ENCODE data around the gene MLX. TPM values are rescaled to one million over a fixed set of nuclear protein-coding genes. Genes with fewer than 3 reads are reported as not detected.

The MLX gene
- polyA plus RNA-seq, 3 donors: 35.1 to 38.2 (median 35.6) TPM

GRCh38 chr17:42573095-42573494 lies 6.2 kb downstream of the MLX start:
- DNase-seq: no peak

- DNase-seq: no peak
Measured at GRCh38 chr17:42574463-42574862, 7.6 kb downstream of the MLX start.

GRCh38 chr17:42577140-42577531 lies 10.2 kb downstream of the MLX start:
- no peak for DNase-seq

- DNase-seq: peak; percentile 94
Measured at GRCh38 chr17:42577532-42578281, 10.8 kb downstream of the MLX start, which contains the start of gene PSMC3IP. Gene PSMC3IP, minus strand, starts transcription at chr17:42577729. Its CDS starts 43 bp downstream, at chr17:42577686.

GRCh38 chr17:42578282-42578869 lies 11.5 kb downstream of the MLX start:
- DNase-seq: peak; percentile 81

- DNase-seq: no peak
Measured at GRCh38 chr17:42579794-42580551, 13.1 kb downstream of the MLX start.

- DNase-seq: no peak
Measured at GRCh38 chr17:42581744-42582270, 14.9 kb downstream of the MLX start.

- no peak for DNase-seq
Measured at GRCh38 chr17:42584880-42585279, 18.0 kb downstream of the MLX start.

GRCh38 chr17:42585353-42585752 lies 18.5 kb downstream of the MLX start:
- DNase-seq: no peak

- DNase-seq: no peak
Measured at GRCh38 chr17:42586514-42587230, 19.8 kb downstream of the MLX start.

- no peak for DNase-seq
Measured at GRCh38 chr17:42590886-42591285, 24.0 kb downstream of the MLX start.

GRCh38 chr17:42591411-42591810 lies 24.5 kb downstream of the MLX start:
- DNase-seq: no peak

- DNase-seq: no peak
Measured at GRCh38 chr17:42596386-42596785, 29.5 kb downstream of the MLX start.

GRCh38 chr17:42598905-42599304 lies 32.0 kb downstream of the MLX start:
- no peak for DNase-seq

GRCh38 chr17:42603318-42603717 lies 36.4 kb downstream of the MLX start:
- no peak for DNase-seq

- no peak for DNase-seq
Measured at GRCh38 chr17:42607769-42608168, 40.9 kb downstream of the MLX start.

- DNase-seq: no peak
Measured at GRCh38 chr17:42608305-42609181, 41.6 kb downstream of the MLX start.

GRCh38 chr17:42609182-42609813 lies 42.4 kb downstream of the MLX start, which contains the start of the genes RETREG3 and TUBG1:
Gene RETREG3, minus strand, starts transcription at chr17:42609374. Its CDS starts 50 bp downstream, at chr17:42609324.
Gene TUBG1, plus strand, starts transcription at chr17:42609683. Its CDS starts 55 bp downstream, at chr17:42609738.
- peak; percentile 99 for DNase-seq

GRCh38 chr17:42609814-42610801 lies 43.2 kb downstream of the MLX start:
- DNase-seq: peak; percentile 26

All from renal pelvis (tissue), 4 donors.